Ishikawa (cell line): Measurements from ENCODE around the gene C6orf120.

Source experiments
- CEBPB ChIP-seq: IDR thresholded peaks from 2 replicates; pipeline ENCODE4 v1.6.1; 2012
- CREB1 ChIP-seq: IDR thresholded peaks from 2 replicates; pipeline ENCODE4 v1.6.1; 2012; ENCODE audit warnings: low read depth
- EGR1 ChIP-seq: IDR thresholded peaks from 2 replicates; pipeline ENCODE4 v1.6.1; 2012
- EP300 ChIP-seq: IDR thresholded peaks from 2 replicates; pipeline ENCODE4 v1.6.1; 2012; ENCODE audit warnings: borderline replicate concordance
- FOXM1 ChIP-seq: IDR thresholded peaks from 2 replicates; pipeline ENCODE4 v1.6.1; 2012; ENCODE audit warnings: low read depth, borderline replicate concordance
- MAX ChIP-seq: IDR thresholded peaks from 2 replicates; pipeline ENCODE4 v1.6.1; 2012
- RAD21 ChIP-seq: IDR thresholded peaks from 2 replicates; pipeline ENCODE4 v1.6.1; 2012; ENCODE audit warnings: low read depth
- REST ChIP-seq: IDR thresholded peaks from 2 replicates; pipeline ENCODE4 v1.6.1; 2012; ENCODE audit warnings: low read depth, mild to moderate bottlenecking
- TAF1 ChIP-seq: IDR thresholded peaks from 2 replicates; pipeline ENCODE4 v1.6.1; 2012; ENCODE audit warnings: low read depth, mild to moderate bottlenecking
- TEAD4 ChIP-seq: IDR thresholded peaks from 2 replicates; pipeline ENCODE4 v1.6.1; 2012
- YY1 ChIP-seq: IDR thresholded peaks from 2 replicates; pipeline ENCODE4 v1.6.1; 2012; ENCODE audit warnings: low read depth
- ZBTB7A ChIP-seq: IDR thresholded peaks from 2 replicates; pipeline ENCODE4 v1.6.1; 2012; ENCODE audit warnings: low read depth

GRCh38 chr6:169668203-169668847, 33.6 kb upstream of the C6orf120 start:
- TF ChIP-seq ZBTB7A (no peak), EP300 (no peak), EGR1 (no peak), YY1 (no peak), RAD21 (no peak), CREB1 (no peak), TEAD4 (no peak), FOXM1 (no peak), TAF1 (no peak), CEBPB (no peak), MAX (no peak), REST (no peak)
